Nephron (organoid): ENCODE results near the gene NCAM2.

Source experiments
- H3K27ac Mint-ChIP-seq, 3 experiments: 2 replicates each; pipeline ENCODE4 v1.8.0; 2020; ENCODE audit warnings: mixed read lengths in 3 of 3, mild to moderate bottlenecking in 2 of 3, moderate library complexity in 1 of 3
- H3K27me3 Mint-ChIP-seq: 2 replicates; pipeline ENCODE4 v1.8.0; 2021; ENCODE audit warnings: low read depth, mild to moderate bottlenecking, moderate library complexity, mixed read lengths
- H3K36me3 Mint-ChIP-seq: 2 replicates; pipeline ENCODE4 v1.8.0; 2020; ENCODE audit warnings: low read depth, mixed read lengths
- H3K4me1 Mint-ChIP-seq: 2 replicates; pipeline ENCODE4 v1.8.0; 2020; ENCODE audit warnings: mixed read lengths
- H3K4me3 Mint-ChIP-seq, 3 experiments: 2 replicates each; pipeline ENCODE4 v1.8.0; 2020; ENCODE audit warnings: mild to moderate bottlenecking in 3 of 3, mixed read lengths in 3 of 3, moderate library complexity in 2 of 3
- H3K9me3 Mint-ChIP-seq: 2 replicates; pipeline ENCODE4 v1.8.0; 2020; ENCODE audit warnings: mixed read lengths
- CTCF ChIP-seq, 3 experiments: fragments of 200-600 bp; sonication (generic); IDR thresholded peaks; one replicate each; pipeline ENCODE4 v1.5.0; 2021; ENCODE audit warnings: antibody characterized with exemption in 3 of 3; ENCODE audit not compliant: unreplicated experiment in 3 of 3

NCAM2 gene

GRCh38 chr21:21366277-21366676 lies 368.1 kb downstream of the NCAM2 start:
- Mint-ChIP-seq H3K36me3 (no peaks in the 10 kb centered on the region), H3K4me3 (no peak overlapping the region), H3K27ac (no peak overlapping the region), H3K9me3 (no peaks in the 10 kb centered on the region), H3K4me1 (no peaks in the 10 kb centered on the region), H3K27me3 (no peaks in the 10 kb centered on the region)
- TF ChIP-seq CTCF (IDR thresholded peaks at IDR 0.05; ENCODE audit: unreplicated experiment in 3 of 3), result no peak

- H3K4me3 Mint-ChIP-seq, result no peak overlapping the region
- H3K36me3 Mint-ChIP-seq, result no peaks in the 10 kb centered on the region
- H3K27ac Mint-ChIP-seq, result no peak overlapping the region
- TF ChIP-seq CTCF (IDR thresholded peaks at IDR 0.05; ENCODE audit: unreplicated experiment in 3 of 3), result no peak
- no peaks in the 10 kb centered on the region for H3K4me1 Mint-ChIP-seq
- H3K27me3 Mint-ChIP-seq, result no peaks in the 10 kb centered on the region
- no peaks in the 10 kb centered on the region for H3K9me3 Mint-ChIP-seq
These were observed 369.4 kb downstream of the NCAM2 start for GRCh38 chr21:21367583-21367982.

GRCh38 chr21:21373969-21374368 lies 375.8 kb downstream of the NCAM2 start:
- H3K4me3 Mint-ChIP-seq, result no peak overlapping the region
- peak in 2 of 3 experiments; percentile 23 to 28 for TF ChIP-seq CTCF (IDR thresholded peaks at IDR 0.05; ENCODE audit: unreplicated experiment in 3 of 3)
- no peaks in the 10 kb centered on the region for H3K36me3 Mint-ChIP-seq
- no peaks in the 10 kb centered on the region for H3K9me3 Mint-ChIP-seq
- H3K27ac Mint-ChIP-seq, result no peak overlapping the region
- no peaks in the 10 kb centered on the region for H3K27me3 Mint-ChIP-seq
- no peaks in the 10 kb centered on the region for H3K4me1 Mint-ChIP-seq

GRCh38 chr21:21383126-21383525 lies 384.9 kb downstream of the NCAM2 start:
- H3K4me3 Mint-ChIP-seq, result no peak overlapping the region
- no peaks in the 10 kb centered on the region for H3K27me3 Mint-ChIP-seq
- TF ChIP-seq CTCF (IDR thresholded peaks at IDR 0.05; ENCODE audit: unreplicated experiment in 3 of 3), result no peak
- no peaks in the 10 kb centered on the region for H3K9me3 Mint-ChIP-seq
- H3K4me1 Mint-ChIP-seq, result no peaks in the 10 kb centered on the region
- H3K36me3 Mint-ChIP-seq, result no peaks in the 10 kb centered on the region
- H3K27ac Mint-ChIP-seq, result no peak overlapping the region

DNA sequence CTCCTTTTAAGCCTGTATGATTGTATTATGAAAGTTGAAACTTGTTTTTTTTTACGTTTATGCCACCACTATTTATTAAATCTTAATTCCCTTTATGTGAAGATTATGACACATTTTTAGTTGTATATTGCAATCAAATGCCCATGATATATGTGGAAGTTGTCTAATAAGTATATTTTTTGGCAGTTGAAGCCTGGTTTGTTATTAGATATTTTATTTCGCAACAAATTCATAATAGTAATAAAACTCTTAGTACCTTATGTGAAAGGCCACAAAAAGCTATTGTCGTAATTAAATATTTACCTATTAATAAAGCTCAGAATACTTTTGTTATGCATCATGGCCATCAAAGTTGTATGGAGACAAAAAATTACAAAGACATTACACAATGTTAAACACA lies 386.8 kb downstream of the NCAM2 start:
- no peaks in the 10 kb centered on the region for H3K4me1 Mint-ChIP-seq
- no peaks in the 10 kb centered on the region for H3K27me3 Mint-ChIP-seq
- H3K4me3 Mint-ChIP-seq, result no peak overlapping the region
- no peaks in the 10 kb centered on the region for H3K9me3 Mint-ChIP-seq
- H3K36me3 Mint-ChIP-seq, result no peaks in the 10 kb centered on the region
- H3K27ac Mint-ChIP-seq, result no peak overlapping the region
- no peak for TF ChIP-seq CTCF (IDR thresholded peaks at IDR 0.05; ENCODE audit: unreplicated experiment in 3 of 3)

GRCh38 chr21:21385404-21385803 lies 387.2 kb downstream of the NCAM2 start:
- H3K9me3 Mint-ChIP-seq, result peaks cover 2% of the 10 kb centered on the region
- no peak for TF ChIP-seq CTCF (IDR thresholded peaks at IDR 0.05; ENCODE audit: unreplicated experiment in 3 of 3)
- H3K4me3 Mint-ChIP-seq, result no peak overlapping the region
- H3K4me1 Mint-ChIP-seq, result no peaks in the 10 kb centered on the region
- no peaks in the 10 kb centered on the region for H3K36me3 Mint-ChIP-seq
- H3K27ac Mint-ChIP-seq, result no peak overlapping the region
- no peaks in the 10 kb centered on the region for H3K27me3 Mint-ChIP-seq
